Trophoblast cell (in vitro differentiated cells and primary cell): ENCODE measurements around the gene AGBL1.

ENCODE experiments used
- DNase-seq, 2 donors: peaks; one replicate each; pipeline ENCODE4 v3.0.0-alpha.2; 2016
- H2AFZ ChIP-seq: 2 replicates; pipeline ENCODE4 v1.6.1; 2013; ENCODE audit warnings: low read length, moderate library complexity, mild to moderate bottlenecking; ENCODE audit not compliant: insufficient read depth, poor library complexity
- H2AK5ac ChIP-seq: 2 replicates; pipeline ENCODE4 v1.6.1; 2013; ENCODE audit warnings: mild to moderate bottlenecking, low read length
- H2BK120ac ChIP-seq: 2 replicates; pipeline ENCODE4 v1.6.1; 2013; ENCODE audit warnings: low read length, mild to moderate bottlenecking, moderate library complexity; ENCODE audit not compliant: insufficient read depth, poor library complexity
- H2BK12ac ChIP-seq: 2 replicates; pipeline ENCODE4 v1.6.1; 2013; ENCODE audit warnings: mild to moderate bottlenecking, low read length, moderate library complexity
- H2BK5ac ChIP-seq: 2 replicates; pipeline ENCODE4 v1.6.1; 2013; ENCODE audit warnings: low read length, low read depth, moderate library complexity, mild to moderate bottlenecking; ENCODE audit not compliant: poor library complexity
- H3K14ac ChIP-seq: 2 replicates; pipeline ENCODE4 v1.6.1; 2013; ENCODE audit warnings: mild to moderate bottlenecking, low read length
- H3K18ac ChIP-seq: 2 replicates; pipeline ENCODE4 v1.6.1; 2013; ENCODE audit warnings: mild to moderate bottlenecking, low read length
- H3K23ac ChIP-seq: 2 replicates; pipeline ENCODE4 v1.6.1; 2013; ENCODE audit warnings: low read length
- H3K27ac ChIP-seq: 2 replicates; pipeline ENCODE4 v1.5.1; 2013; ENCODE audit warnings: low read depth, mild to moderate bottlenecking, inconsistent platforms, low read length, moderate library complexity
- H3K27me3 ChIP-seq: 2 replicates; pipeline ENCODE4 v1.6.1; 2013; ENCODE audit warnings: inconsistent platforms, mild to moderate bottlenecking, low read length, moderate library complexity; ENCODE audit not compliant: insufficient read depth
- H3K36me3 ChIP-seq, 2 experiments: 1 replicate in 1 of 2; 2 replicates in 1 of 2; pipeline ENCODE4 v1.6.1; 2013; ENCODE audit warnings: low read length in 2 of 2, mild to moderate bottlenecking in 2 of 2, moderate library complexity in 1 of 2; ENCODE audit not compliant: insufficient read depth in 2 of 2, control insufficient read depth in 1 of 2
- H3K4ac ChIP-seq: 2 replicates; pipeline ENCODE4 v1.6.1; 2013; ENCODE audit warnings: low read depth, mild to moderate bottlenecking, low read length, moderate library complexity
- H3K4me1 ChIP-seq, 2 experiments: 1 replicate in 1 of 2; 2 replicates in 1 of 2; pipeline ENCODE4 v1.6.1; 2013; ENCODE audit warnings: low read length in 2 of 2, mild to moderate bottlenecking in 2 of 2, moderate library complexity in 1 of 2; ENCODE audit not compliant: insufficient read depth in 2 of 2, control insufficient read depth in 1 of 2
- H3K4me2 ChIP-seq: 2 replicates; pipeline ENCODE4 v1.6.1; 2013; ENCODE audit warnings: inconsistent platforms, mild to moderate bottlenecking, low read length, moderate library complexity
- H3K4me3 ChIP-seq: 2 replicates; pipeline ENCODE4 v1.5.1; 2013; ENCODE audit warnings: mild to moderate bottlenecking, low read depth, low read length, inconsistent platforms
- H3K79me1 ChIP-seq: one replicate; pipeline ENCODE4 v1.6.1; 2013; ENCODE audit warnings: low read length
- H3K79me2 ChIP-seq: 2 replicates; pipeline ENCODE4 v1.6.1; 2013; ENCODE audit warnings: low read length, mild to moderate bottlenecking; ENCODE audit not compliant: control insufficient read depth, insufficient read depth, poor library complexity
- H3K9ac ChIP-seq: 2 replicates; pipeline ENCODE4 v1.6.1; 2013; ENCODE audit warnings: mild to moderate bottlenecking, low read length
- H3K9me3 ChIP-seq: 2 replicates; pipeline ENCODE4 v1.6.1; 2013; ENCODE audit warnings: low read depth, mild to moderate bottlenecking, control low read depth, inconsistent platforms, low read length; ENCODE audit not compliant: insufficient read depth
- H4K12ac ChIP-seq: 2 replicates; pipeline ENCODE4 v1.6.1; 2013; ENCODE audit warnings: low read depth, mild to moderate bottlenecking, low read length, moderate library complexity
- H4K8ac ChIP-seq: 2 replicates; pipeline ENCODE4 v1.6.1; 2013; ENCODE audit warnings: low read depth, mild to moderate bottlenecking, low read length, moderate library complexity
- H4K91ac ChIP-seq: one replicate; pipeline ENCODE4 v1.6.1; 2013; ENCODE audit warnings: low read depth, mild to moderate bottlenecking, low read length, moderate library complexity
- WGBS: extraction: QIAGEN DNeasy Blood & Tissue Kit; methylation state at CpG from one replicate; pipeline ENCODE4 v1.1.7; 2013; ENCODE audit warnings: missing lambda C conversion rate; ENCODE audit not compliant: insufficient read length, insufficient coverage; ENCODE audit errors: extremely low coverage; 5-methylcytosine and 5-hydroxymethylcytosine counted together

The AGBL1 gene

DNA sequence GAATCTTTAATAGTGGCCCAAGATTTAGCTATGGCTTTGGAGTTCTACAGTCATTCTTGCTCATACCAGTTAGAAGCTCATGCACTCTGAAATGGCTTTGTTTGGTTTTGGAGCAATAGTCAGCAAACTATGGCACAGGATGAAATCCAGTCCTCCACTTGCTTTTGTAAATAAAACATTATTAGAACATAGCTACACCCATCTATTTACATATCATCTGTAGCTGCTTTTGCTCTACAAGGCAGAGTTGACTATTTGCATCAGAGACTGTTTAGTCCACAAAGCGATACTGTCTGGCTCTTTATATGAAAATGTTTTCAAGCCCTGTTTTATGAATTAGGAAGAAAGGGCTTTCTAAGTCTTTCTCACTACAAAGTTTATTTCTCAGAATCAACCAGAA lies 716.9 kb downstream of the AGBL1 start:
- Histone ChIP-seq H3K4me3 (no peak overlapping the region), H3K14ac (no peak overlapping the region), H3K9ac (no peak overlapping the region), H2BK12ac (no peak overlapping the region), H2AK5ac (no peak overlapping the region), H3K79me2 (no peaks in the 10 kb centered on the region), H3K18ac (no peak overlapping the region), H3K4ac (no peak overlapping the region), H4K8ac (no peak overlapping the region), H3K27me3 (no peaks in the 10 kb centered on the region), H2BK120ac (no peak overlapping the region), H3K79me1 (no peaks in the 10 kb centered on the region), H3K27ac (no peak overlapping the region), H3K23ac (no peak overlapping the region), H3K9me3 (no peaks in the 10 kb centered on the region), H3K4me2 (no peak overlapping the region), H2AFZ (no peak overlapping the region), H3K36me3 (no peaks in the 10 kb centered on the region), H3K4me1 (no peaks in the 10 kb centered on the region), H2BK5ac (no peak overlapping the region), H4K91ac (no peak overlapping the region), H4K12ac (no peak overlapping the region)
- no peak for DNase-seq
- WGBS = no CpG with 5 or more reads among the region's 1 CpG

GRCh38 chr15:86797135-86797534 lies 717.5 kb downstream of the AGBL1 start:
- Histone ChIP-seq H3K79me2 (no peaks in the 10 kb centered on the region), H3K27me3 (no peaks in the 10 kb centered on the region), H3K9me3 (no peaks in the 10 kb centered on the region), H3K9ac (no peak overlapping the region), H2AK5ac (no peak overlapping the region), H3K79me1 (no peaks in the 10 kb centered on the region), H3K27ac (no peak overlapping the region), H3K4ac (no peak overlapping the region), H4K8ac (no peak overlapping the region), H4K12ac (no peak overlapping the region), H2BK120ac (no peak overlapping the region), H3K36me3 (no peaks in the 10 kb centered on the region), H4K91ac (no peak overlapping the region), H3K4me2 (no peak overlapping the region), H3K23ac (no peak overlapping the region), H2AFZ (no peak overlapping the region), H3K18ac (no peak overlapping the region), H3K4me1 (no peaks in the 10 kb centered on the region), H2BK12ac (no peak overlapping the region), H3K14ac (no peak overlapping the region), H2BK5ac (no peak overlapping the region), H3K4me3 (no peak overlapping the region)
- no peak for DNase-seq
- WGBS = no CpG with 5 or more reads among the region's 3 CpGs

DNA sequence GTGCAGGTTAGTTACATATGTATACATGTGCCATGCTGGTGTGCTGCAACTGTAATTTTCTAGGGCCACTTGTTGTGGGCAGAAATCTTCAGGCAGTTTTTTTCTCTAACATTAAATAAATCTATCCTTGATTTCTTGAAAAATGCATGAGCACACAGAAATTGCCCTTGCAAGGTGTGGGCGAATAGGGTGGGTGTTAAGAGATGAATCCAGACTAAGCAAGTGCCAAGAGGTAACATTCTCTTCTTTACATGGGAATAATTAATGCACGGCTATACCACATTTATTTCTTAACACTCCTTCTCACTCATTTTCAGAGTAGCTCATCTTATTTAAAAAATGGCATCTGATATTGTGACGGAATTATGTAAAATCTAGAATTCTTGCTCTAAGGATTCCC lies 719.6 kb downstream of the AGBL1 start:
- DNase-seq = no peak
- H2AFZ ChIP-seq = no peak overlapping the region
- no peak overlapping the region for H2BK12ac ChIP-seq
- H3K79me2 ChIP-seq = no peaks in the 10 kb centered on the region
- no peak overlapping the region for H4K91ac ChIP-seq
- H2BK120ac ChIP-seq = no peak overlapping the region
- no peak overlapping the region for H3K4me2 ChIP-seq
- no peaks in the 10 kb centered on the region for H3K9me3 ChIP-seq
- H3K4me1 ChIP-seq = no peaks in the 10 kb centered on the region
- H4K8ac ChIP-seq = no peak overlapping the region
- no CpG with 5 or more reads among the region's 3 CpGs for WGBS
- no peak overlapping the region for H3K9ac ChIP-seq
- no peak overlapping the region for H2AK5ac ChIP-seq
- H3K14ac ChIP-seq = no peak overlapping the region
- no peaks in the 10 kb centered on the region for H3K27me3 ChIP-seq
- no peak overlapping the region for H3K23ac ChIP-seq
- no peak overlapping the region for H3K18ac ChIP-seq
- H3K27ac ChIP-seq = no peak overlapping the region
- H3K4me3 ChIP-seq = no peak overlapping the region
- H3K4ac ChIP-seq = no peak overlapping the region
- no peak overlapping the region for H4K12ac ChIP-seq
- no peaks in the 10 kb centered on the region for H3K79me1 ChIP-seq
- no peak overlapping the region for H2BK5ac ChIP-seq
- no peaks in the 10 kb centered on the region for H3K36me3 ChIP-seq

DNA sequence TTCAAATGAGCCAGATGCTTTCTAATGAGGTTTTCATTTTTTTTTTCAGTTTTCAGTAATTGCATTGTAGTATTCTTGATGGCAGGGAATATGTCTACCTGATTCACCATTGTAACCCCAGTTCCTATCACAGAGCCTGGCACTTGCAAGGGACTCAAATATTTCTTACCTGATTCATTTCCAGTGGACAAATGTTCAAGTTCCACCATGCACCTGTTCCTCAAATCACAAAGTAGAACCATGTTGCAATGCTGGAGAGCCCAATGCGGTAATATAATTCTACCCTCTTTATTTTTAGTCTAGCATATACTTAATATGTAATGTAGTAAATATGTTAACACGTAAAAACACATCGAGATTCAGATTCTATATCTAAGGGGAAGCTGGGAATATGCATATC lies 722.6 kb downstream of the AGBL1 start:
- Histone ChIP-seq H3K14ac (no peak overlapping the region), H3K79me1 (no peaks in the 10 kb centered on the region), H3K9ac (no peak overlapping the region), H3K4ac (no peak overlapping the region), H3K4me3 (no peak overlapping the region), H2AFZ (no peak overlapping the region), H2BK120ac (no peak overlapping the region), H3K36me3 (no peaks in the 10 kb centered on the region), H2AK5ac (no peak overlapping the region), H3K18ac (no peak overlapping the region), H3K27ac (no peak overlapping the region), H3K4me1 (no peaks in the 10 kb centered on the region), H3K79me2 (no peaks in the 10 kb centered on the region), H4K8ac (no peak overlapping the region), H3K23ac (no peak overlapping the region), H2BK12ac (no peak overlapping the region), H3K4me2 (no peak overlapping the region), H4K12ac (no peak overlapping the region), H3K27me3 (no peaks in the 10 kb centered on the region), H3K9me3 (no peaks in the 10 kb centered on the region), H4K91ac (no peak overlapping the region), H2BK5ac (no peak overlapping the region)
- WGBS = no CpG with 5 or more reads among the region's 3 CpGs
- DNase-seq = no peak
